Neural cell (in vitro differentiated cells): ENCODE measurements around the gene SENP8. TPM values are rescaled to one million over a fixed set of nuclear protein-coding genes. Genes with fewer than 3 reads are reported as not detected.

Experiments
- H2AFZ ChIP-seq: fragments of 200-600, 300-800 bp; sonication (generic), shearing (Covaris generic); 2 replicates; pipeline ENCODE4 v1.6.0; 2014; ENCODE audit warnings: low read depth, mild to moderate bottlenecking, antibody characterized with exemption, low read length, moderate library complexity
- H3F3A ChIP-seq: fragments of 200-600 bp; shearing (Covaris generic); 2 replicates; pipeline ENCODE4 v1.6.1; 2016; ENCODE audit warnings: mild to moderate bottlenecking, moderate library complexity, mixed read lengths, antibody characterized with exemption, low read length; ENCODE audit not compliant: insufficient read depth, poor library complexity, severe bottlenecking
- H3K27ac ChIP-seq: fragments of 200-600, 300-800 bp; sonication (generic), shearing (Covaris generic); 2 replicates; pipeline ENCODE4 v1.5.1; 2014; ENCODE audit warnings: mild to moderate bottlenecking, low read length, moderate library complexity
- H3K27me3 ChIP-seq: fragments of 300-800, 200-600 bp; sonication (generic), shearing (Covaris generic); 2 replicates; pipeline ENCODE4 v1.6.0; 2014; ENCODE audit warnings: mild to moderate bottlenecking, low read depth, low read length, moderate library complexity; ENCODE audit not compliant: insufficient read depth
- H3K36me3 ChIP-seq: fragments of 300-800, 200-600 bp; sonication (generic), shearing (Covaris generic); 2 replicates; pipeline ENCODE4 v1.5.1; 2014; ENCODE audit warnings: mild to moderate bottlenecking, antibody characterized with exemption, low read length, moderate library complexity; ENCODE audit not compliant: insufficient read depth
- H3K4me2 ChIP-seq: fragments of 300-800, 200-600 bp; sonication (generic), shearing (Covaris generic); 2 replicates; pipeline ENCODE4 v1.6.0; 2014; ENCODE audit warnings: mild to moderate bottlenecking, low read length
- H3K4me3 ChIP-seq: fragments of 300-800, 200-600 bp; sonication (generic), shearing (Covaris generic); 2 replicates; pipeline ENCODE4 v1.5.1; 2014; ENCODE audit warnings: mild to moderate bottlenecking, low read length, moderate library complexity
- H3K79me2 ChIP-seq: fragments of 200-600 bp; shearing (Covaris generic); replicated peaks from 2 replicates; pipeline ENCODE4 v1.6.0; 2014; ENCODE audit warnings: mild to moderate bottlenecking, low read length, moderate library complexity; ENCODE audit not compliant: insufficient read depth
- H3K9ac ChIP-seq: fragments of 300-800, 200-600 bp; sonication (generic), shearing (Covaris generic); 2 replicates; pipeline ENCODE4 v1.6.1; 2016; ENCODE audit warnings: mild to moderate bottlenecking, low read length, mixed read lengths
- H3K9me2 ChIP-seq: fragments of 200-600 bp; shearing (Covaris generic); 2 replicates; pipeline ENCODE4 v1.6.1; 2016; ENCODE audit warnings: mild to moderate bottlenecking, low read length, mixed read lengths; ENCODE audit not compliant: insufficient read depth
- H3K9me3 ChIP-seq: fragments of 200-600, 300-800 bp; sonication (generic), shearing (Covaris generic); 2 replicates; pipeline ENCODE4 v1.6.1; 2016; ENCODE audit warnings: mild to moderate bottlenecking, mixed run types, low read length, moderate library complexity, mixed read lengths
- H4K20me1 ChIP-seq: fragments of 200-600 bp; shearing (Covaris generic); 2 replicates; pipeline ENCODE4 v1.6.1; 2016; ENCODE audit warnings: mild to moderate bottlenecking, mixed run types; ENCODE audit not compliant: insufficient read depth
- EP300 ChIP-seq: fragments of 450-650 bp; conservative IDR thresholded peaks from 2 replicates; pipeline ENCODE4 v1.6.1; 2014; ENCODE audit warnings: antibody characterized with exemption, mild to moderate bottlenecking, moderate library complexity; ENCODE audit not compliant: poor library complexity, severe bottlenecking
- EZH2 ChIP-seq: fragments of 200-600, 300-800 bp; shearing (Covaris generic), sonication (generic); IDR thresholded peaks from 2 replicates; pipeline ENCODE4 v1.6.1; 2014; ENCODE audit warnings: antibody characterized with exemption, low read length, borderline replicate concordance, mild to moderate bottlenecking; ENCODE audit not compliant: insufficient read depth, poor library complexity, severe bottlenecking
- MXI1 ChIP-seq: fragments of 450-650 bp; conservative IDR thresholded peaks from 2 replicates; pipeline ENCODE4 v1.6.1; 2014; ENCODE audit warnings: antibody characterized with exemption, mild to moderate bottlenecking; ENCODE audit not compliant: poor library complexity, severe bottlenecking
- POLR2AphosphoS5 ChIP-seq: IDR thresholded peaks from 2 replicates; pipeline ENCODE4 v1.6.1; 2012
- RAD21 ChIP-seq: fragments of 450-650 bp; conservative IDR thresholded peaks from 2 replicates; pipeline ENCODE4 v1.6.1; 2014; ENCODE audit warnings: antibody characterized with exemption, mild to moderate bottlenecking, moderate library complexity
- SMC3 ChIP-seq: fragments of 450-650 bp; conservative IDR thresholded peaks from 2 replicates; pipeline ENCODE4 v1.6.1; 2014; ENCODE audit warnings: antibody characterized with exemption, mild to moderate bottlenecking, moderate library complexity; ENCODE audit not compliant: poor library complexity
- TAF1 ChIP-seq: IDR thresholded peaks from 2 replicates; pipeline ENCODE4 v1.6.1; 2012; ENCODE audit warnings: low read depth
- polyA plus RNA-seq: library from polyadenylated mRNA; depleted of rRNA; stranded (reverse); fragments of >200 nt; gene quantifications from 2 replicates; pipeline ENCODE4 v1.2.3, GENCODE V29; 2014
- TF ChIP-seq, protein P1 (sequence below): fragments of 450-650 bp; IDR thresholded peaks from 2 replicates; pipeline ENCODE4 v1.5.1; 2014; ENCODE audit warnings: antibody characterized with exemption, mild to moderate bottlenecking, moderate library complexity; ENCODE audit not compliant: poor library complexity, severe bottlenecking
- TF ChIP-seq, protein P2 (sequence below): IDR thresholded peaks from 2 replicates; pipeline ENCODE4 v1.6.1; 2012; ENCODE audit warnings: borderline replicate concordance

Gene SENP8
- polyA plus RNA-seq, 1 donor from 2014 or later = 3.2 TPM

DNA sequence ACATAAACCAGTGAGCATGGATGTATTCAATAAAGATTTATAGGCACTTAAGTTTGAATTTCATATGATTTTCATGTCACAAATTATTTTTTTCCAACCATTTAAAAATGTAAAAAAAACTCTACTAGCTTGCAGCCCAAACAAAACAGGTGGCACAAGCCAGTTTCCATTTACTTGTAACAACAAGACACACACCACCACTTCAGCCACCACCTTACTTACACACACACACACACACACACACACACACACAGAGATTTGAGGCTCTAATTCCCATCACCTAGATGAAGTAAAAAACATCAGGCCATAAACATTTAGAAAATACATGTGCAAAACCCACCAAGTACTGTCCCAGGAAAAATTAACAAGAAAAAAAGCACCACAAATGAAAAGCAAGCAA lies 25.5 kb upstream of the SENP8 start:
- no peak overlapping the region for H3K27ac ChIP-seq
- no peak for TF ChIP-seq EP300
- TF ChIP-seq SMC3 = no peak
- no peak for TF ChIP-seq TAF1
- no peak for TF ChIP-seq POLR2AphosphoS5
- TF ChIP-seq MXI1 = no peak
- TF ChIP-seq, protein P1, sequence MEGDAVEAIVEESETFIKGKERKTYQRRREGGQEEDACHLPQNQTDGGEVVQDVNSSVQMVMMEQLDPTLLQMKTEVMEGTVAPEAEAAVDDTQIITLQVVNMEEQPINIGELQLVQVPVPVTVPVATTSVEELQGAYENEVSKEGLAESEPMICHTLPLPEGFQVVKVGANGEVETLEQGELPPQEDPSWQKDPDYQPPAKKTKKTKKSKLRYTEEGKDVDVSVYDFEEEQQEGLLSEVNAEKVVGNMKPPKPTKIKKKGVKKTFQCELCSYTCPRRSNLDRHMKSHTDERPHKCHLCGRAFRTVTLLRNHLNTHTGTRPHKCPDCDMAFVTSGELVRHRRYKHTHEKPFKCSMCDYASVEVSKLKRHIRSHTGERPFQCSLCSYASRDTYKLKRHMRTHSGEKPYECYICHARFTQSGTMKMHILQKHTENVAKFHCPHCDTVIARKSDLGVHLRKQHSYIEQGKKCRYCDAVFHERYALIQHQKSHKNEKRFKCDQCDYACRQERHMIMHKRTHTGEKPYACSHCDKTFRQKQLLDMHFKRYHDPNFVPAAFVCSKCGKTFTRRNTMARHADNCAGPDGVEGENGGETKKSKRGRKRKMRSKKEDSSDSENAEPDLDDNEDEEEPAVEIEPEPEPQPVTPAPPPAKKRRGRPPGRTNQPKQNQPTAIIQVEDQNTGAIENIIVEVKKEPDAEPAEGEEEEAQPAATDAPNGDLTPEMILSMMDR = no peak
- TF ChIP-seq, protein P2, sequence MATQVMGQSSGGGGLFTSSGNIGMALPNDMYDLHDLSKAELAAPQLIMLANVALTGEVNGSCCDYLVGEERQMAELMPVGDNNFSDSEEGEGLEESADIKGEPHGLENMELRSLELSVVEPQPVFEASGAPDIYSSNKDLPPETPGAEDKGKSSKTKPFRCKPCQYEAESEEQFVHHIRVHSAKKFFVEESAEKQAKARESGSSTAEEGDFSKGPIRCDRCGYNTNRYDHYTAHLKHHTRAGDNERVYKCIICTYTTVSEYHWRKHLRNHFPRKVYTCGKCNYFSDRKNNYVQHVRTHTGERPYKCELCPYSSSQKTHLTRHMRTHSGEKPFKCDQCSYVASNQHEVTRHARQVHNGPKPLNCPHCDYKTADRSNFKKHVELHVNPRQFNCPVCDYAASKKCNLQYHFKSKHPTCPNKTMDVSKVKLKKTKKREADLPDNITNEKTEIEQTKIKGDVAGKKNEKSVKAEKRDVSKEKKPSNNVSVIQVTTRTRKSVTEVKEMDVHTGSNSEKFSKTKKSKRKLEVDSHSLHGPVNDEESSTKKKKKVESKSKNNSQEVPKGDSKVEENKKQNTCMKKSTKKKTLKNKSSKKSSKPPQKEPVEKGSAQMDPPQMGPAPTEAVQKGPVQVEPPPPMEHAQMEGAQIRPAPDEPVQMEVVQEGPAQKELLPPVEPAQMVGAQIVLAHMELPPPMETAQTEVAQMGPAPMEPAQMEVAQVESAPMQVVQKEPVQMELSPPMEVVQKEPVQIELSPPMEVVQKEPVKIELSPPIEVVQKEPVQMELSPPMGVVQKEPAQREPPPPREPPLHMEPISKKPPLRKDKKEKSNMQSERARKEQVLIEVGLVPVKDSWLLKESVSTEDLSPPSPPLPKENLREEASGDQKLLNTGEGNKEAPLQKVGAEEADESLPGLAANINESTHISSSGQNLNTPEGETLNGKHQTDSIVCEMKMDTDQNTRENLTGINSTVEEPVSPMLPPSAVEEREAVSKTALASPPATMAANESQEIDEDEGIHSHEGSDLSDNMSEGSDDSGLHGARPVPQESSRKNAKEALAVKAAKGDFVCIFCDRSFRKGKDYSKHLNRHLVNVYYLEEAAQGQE = no peak
- TF ChIP-seq RAD21 = no peak
- TF ChIP-seq EZH2 = no peak
- H2AFZ ChIP-seq = no peak overlapping the region
- H4K20me1 ChIP-seq = no peaks in the 10 kb centered on the region
- no peak overlapping the region for H3K9ac ChIP-seq
- H3K27me3 ChIP-seq = no peaks in the 10 kb centered on the region
- H3F3A ChIP-seq = no peaks in the 10 kb centered on the region
- H3K9me2 ChIP-seq = no peaks in the 10 kb centered on the region
- H3K4me2 ChIP-seq = no peak overlapping the region
- no peaks in the 10 kb centered on the region for H3K79me2 ChIP-seq
- H3K9me3 ChIP-seq = no peaks in the 10 kb centered on the region
- no peak overlapping the region for H3K4me3 ChIP-seq
- H3K36me3 ChIP-seq = no peaks in the 10 kb centered on the region

DNA sequence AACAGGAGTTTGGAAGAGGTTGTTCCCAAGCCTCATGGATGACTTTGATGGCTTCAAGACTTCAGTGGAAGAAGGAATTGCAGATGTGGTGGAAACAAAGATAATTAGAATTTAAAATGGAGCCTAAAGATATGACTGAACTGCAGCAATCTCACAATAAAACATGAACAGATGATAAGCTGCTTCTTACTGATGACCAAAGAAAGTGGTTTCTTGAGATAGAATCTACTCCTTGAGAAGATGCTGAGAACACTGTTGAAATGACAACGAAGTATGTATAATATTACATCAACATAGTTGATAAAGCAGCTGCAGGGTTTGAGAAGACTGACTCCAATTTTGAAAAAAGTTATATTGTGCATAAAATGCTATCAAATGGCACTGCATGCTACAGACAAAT lies 21.4 kb upstream of the SENP8 start:
- no peak overlapping the region for H2AFZ ChIP-seq
- no peaks in the 10 kb centered on the region for H3K36me3 ChIP-seq
- no peaks in the 10 kb centered on the region for H3K9me2 ChIP-seq
- TF ChIP-seq SMC3 = no peak
- TF ChIP-seq, protein P1 = no peak
- TF ChIP-seq, protein P2 = no peak
- TF ChIP-seq EZH2 = no peak
- TF ChIP-seq RAD21 = no peak
- TF ChIP-seq TAF1 = no peak
- no peak for TF ChIP-seq MXI1
- TF ChIP-seq POLR2AphosphoS5 = no peak
- no peak for TF ChIP-seq EP300
- H4K20me1 ChIP-seq = no peaks in the 10 kb centered on the region
- no peaks in the 10 kb centered on the region for H3F3A ChIP-seq
- no peak overlapping the region for H3K4me3 ChIP-seq
- no peak overlapping the region for H3K27ac ChIP-seq
- H3K79me2 ChIP-seq = no peaks in the 10 kb centered on the region
- H3K4me2 ChIP-seq = no peak overlapping the region
- no peak overlapping the region for H3K9ac ChIP-seq
- H3K9me3 ChIP-seq = no peaks in the 10 kb centered on the region
- no peaks in the 10 kb centered on the region for H3K27me3 ChIP-seq
